T1000 (cell line): ENCODE measurements around the gene NF2.

Experiments used
- DNase-seq: peaks from one replicate; lab custom pipeline; 2025; ENCODE audit warnings: mixed read lengths; lab: John Stamatoyannopoulos, UW

NF2 gene

DNA sequence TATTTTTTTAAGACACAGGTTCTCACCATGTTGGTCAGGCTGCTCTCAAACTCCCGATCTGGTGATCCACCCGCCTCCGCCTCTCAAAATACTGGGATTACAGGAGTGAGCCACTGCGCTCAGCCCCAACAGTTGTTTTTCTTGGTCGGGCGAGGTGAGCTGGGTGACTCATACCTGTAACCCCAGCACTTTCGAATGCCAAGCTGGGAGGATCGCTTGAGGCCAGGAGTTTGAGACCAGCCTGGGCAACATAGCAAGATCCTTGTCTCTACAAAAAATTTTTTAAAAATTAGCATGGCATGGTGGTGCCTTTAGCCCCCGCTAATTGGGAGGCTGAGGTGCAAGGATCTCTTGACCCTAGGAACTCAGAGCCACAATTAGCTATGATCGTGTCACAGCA, 7.0 kb upstream of the NF2 start:
- peak; percentile 41 for DNase-seq

DNA sequence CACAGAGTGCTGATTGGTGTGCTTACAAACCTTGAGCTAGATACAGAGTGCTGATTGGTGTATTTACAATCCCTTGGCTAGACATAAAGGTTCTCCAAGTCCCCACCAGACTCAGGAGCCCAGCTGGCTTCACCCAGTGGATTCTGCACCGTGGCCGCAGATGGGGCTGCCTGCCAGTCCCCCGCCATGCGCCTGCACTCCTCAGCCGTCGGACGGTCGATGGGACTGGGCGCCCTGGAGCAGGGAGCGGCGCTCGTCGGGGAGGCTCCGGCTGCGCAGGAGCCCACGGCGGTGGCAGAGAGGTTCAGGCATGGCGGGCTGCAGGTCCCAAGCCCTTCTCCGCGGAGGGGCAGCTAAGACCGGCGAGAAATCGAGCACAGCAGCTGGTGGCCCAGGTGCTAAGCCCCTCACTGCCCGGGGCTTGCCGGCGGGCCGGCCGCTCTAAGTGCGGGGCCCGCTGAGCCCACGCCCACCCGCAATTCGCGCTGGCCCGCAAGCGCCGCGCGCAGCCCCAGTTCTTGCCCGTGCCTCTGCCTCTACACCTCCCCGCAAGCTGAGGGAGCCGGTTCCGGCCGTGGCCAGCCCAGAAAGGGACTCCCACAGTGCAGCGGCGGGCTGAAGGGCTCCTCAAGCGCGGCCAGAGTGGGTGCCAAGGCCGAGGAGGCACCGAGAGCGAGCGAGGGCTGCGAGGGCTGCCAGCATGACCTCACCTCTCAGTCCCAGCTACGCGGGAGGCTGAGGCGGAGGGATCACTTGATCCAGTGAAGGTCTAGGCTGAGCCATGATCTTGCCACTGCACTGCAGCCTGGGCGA, 5.4 kb upstream of the NF2 start:
- DNase-seq: peak; percentile 64

DNA sequence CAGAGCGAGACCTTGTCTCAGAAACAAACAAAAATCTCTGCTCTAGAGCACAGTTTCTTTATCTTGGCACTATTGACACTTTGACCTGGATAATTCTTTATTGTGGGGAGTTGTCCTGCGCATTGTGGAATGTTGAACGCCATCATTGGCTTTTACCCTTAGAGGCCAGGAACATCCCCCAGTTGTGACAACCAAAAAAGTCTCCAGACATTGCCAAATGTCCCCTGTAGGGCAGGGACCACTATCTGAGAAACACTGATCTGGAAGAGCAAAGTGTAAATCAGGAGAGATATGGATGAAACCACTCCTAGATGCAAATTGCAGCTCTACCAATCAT, 4.8 kb upstream of the NF2 start:
- DNase-seq: no peak

DNA sequence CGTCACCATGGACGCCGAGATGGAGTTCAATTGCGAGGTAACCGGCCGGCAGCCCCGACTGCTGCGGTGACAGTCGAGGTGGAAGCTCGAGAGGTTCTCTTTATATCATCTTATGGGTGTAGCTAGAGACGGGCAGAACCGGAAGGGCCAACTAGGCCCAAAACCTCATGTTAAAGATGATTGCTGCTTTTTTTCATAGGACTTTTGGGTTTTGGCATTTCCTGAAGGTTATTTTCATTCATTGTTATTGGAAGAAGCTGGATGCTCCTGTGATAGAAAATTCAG, 585 bp downstream of the NF2 start:
- no peak for DNase-seq

DNA sequence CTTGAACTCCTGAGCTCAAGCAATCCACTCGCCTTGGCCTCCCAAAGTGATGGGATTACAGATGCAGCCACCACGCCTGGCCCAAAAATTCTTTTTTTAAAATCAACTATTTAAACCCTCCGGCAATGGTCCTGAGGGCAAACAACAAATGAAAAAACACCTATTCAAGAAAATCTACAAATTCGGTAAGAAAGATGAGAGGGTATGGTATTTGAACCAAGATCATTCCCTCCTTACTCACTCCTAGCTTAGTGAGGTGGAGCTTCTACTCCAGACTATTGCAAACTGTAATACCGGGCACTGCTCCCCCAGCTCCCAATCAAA, 2.1 kb downstream of the NF2 start:
- no peak for DNase-seq

DNA sequence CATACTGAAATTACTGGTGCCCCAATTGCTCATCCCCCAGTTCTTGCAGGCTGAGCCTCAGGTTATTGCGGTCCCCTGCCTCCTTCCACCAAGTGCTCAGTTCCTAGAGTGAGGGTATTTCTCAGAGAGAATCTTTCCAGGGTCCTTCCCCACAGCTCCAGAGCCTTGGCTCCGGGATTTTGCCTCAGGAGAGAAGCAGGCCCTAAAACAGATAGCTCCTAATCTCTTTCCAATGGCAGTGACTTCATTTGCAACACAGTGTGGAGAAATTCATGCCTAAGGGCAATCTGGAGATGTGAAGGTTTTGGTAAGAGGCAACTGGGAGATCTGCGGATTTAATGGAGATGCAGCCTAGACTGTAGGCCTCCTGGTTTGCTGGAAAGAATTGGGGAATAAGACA, 2.9 kb downstream of the NF2 start:
- DNase-seq: no peak

DNA sequence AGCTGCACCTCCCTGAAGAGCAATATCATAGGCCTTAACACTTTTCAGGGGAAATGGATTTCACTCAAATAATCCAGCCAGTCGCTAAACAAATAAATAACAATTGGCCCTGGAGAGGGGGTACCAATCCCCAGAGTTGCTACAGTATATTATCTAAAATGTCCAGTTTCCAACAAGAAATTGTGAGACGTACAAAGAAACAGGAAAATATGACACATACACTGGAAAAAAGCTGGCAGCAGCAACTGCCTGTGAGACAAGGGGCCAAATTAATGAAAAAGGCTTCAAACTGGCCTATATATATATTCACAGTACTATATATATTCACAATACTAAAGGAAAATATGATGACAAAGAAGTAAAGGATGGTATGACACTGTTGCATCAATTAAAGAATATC, 4.0 kb downstream of the NF2 start:
- DNase-seq: no peak

DNA sequence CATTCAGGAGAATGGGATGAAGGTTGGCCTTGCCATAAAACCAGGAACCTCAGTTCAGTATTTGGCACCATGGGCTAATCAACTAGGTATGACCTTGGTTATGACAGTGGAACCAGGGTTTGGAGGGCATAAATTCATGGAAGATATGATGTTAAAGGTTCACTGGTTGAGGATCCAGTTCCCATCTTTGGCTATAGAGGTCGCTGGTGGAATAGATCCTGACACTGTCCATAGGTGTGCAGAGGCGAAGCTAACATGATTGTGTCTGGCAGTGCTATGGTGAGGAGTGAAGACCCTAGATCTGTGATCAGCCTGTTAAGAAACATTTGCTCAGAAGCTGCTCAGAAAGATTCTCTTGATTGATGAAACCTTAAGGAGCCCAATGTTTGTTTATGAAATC, 5.7 kb downstream of the NF2 start:
- DNase-seq: no peak

DNA sequence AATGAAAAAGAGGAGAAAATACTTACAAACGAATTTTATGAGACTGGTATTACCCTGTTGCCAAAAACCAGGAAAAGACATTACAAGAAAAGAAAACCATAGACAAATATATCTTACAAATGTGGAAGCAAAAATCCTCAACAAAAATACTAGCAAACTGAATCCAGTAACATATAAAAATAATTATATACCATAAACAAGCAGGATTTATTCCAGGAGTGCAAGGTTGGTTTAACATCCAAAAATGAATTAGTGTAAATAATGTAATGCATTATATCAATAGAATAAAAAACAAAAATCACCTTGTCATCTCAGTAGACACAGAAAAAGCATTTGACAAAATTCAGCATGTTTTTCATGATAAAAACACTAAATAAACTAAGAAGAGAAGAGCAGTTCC, 7.3 kb downstream of the NF2 start:
- DNase-seq: no peak

DNA sequence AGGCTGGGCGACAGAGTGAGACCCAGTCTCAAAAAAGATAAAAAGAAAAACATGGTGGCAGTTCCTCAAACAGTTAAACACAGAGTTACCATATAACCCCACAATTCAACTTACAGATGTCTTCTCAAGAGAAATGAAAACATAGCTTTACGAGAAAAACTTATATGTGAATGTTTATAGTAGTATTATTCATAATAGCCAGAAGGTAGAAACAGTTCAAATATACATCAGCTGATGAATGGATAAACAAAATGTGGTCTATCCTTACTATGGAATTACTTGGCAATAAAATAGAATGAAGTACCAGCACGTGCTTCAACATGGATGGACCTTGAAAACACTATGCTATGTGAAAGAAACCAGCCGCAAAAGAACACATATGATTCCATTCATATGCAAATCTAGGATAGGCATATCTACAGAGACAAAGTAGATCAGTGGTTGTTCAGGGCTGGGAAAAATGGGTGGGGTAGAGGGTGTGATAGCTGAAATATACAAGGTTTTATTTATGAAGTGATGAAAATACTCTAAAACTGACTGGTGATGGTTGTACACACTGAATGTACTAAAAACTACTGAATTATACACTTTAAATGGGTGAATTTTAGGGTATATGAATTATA, 12.4 kb downstream of the NF2 start:
- no peak for DNase-seq

DNA sequence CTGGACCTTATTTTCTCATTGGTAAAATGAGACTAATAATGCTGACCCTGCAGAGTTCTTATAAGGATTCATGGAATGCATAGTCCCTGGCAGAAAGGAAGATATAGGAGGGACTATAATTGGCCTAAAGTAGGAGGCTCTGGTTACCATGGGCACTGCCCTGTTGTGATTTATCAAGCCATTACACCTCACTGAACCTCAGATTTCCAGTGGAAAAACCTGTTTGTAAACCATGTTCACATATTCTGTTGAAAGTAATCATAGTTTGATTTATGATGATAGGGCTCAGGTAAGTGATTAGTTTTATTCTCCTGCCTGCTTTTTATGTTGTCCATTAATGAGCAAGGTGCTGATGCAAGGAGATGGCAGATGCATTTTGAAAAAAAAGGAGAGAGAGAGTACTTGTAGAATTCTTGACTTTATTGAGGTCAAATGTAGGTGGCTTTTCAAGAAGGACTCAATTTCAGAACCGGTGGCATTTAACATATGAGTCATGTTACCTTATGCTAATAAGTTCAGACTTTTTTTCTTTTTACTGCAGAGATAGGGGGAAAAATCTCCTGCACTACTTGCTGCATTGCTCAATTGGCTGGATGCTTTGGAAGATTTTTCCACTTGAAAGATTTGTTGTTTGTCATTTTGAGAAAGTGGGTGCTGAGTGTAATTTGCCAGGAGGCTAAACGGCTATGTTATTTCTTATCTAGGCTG, 14.6 kb downstream of the NF2 start:
- no peak for DNase-seq

DNA sequence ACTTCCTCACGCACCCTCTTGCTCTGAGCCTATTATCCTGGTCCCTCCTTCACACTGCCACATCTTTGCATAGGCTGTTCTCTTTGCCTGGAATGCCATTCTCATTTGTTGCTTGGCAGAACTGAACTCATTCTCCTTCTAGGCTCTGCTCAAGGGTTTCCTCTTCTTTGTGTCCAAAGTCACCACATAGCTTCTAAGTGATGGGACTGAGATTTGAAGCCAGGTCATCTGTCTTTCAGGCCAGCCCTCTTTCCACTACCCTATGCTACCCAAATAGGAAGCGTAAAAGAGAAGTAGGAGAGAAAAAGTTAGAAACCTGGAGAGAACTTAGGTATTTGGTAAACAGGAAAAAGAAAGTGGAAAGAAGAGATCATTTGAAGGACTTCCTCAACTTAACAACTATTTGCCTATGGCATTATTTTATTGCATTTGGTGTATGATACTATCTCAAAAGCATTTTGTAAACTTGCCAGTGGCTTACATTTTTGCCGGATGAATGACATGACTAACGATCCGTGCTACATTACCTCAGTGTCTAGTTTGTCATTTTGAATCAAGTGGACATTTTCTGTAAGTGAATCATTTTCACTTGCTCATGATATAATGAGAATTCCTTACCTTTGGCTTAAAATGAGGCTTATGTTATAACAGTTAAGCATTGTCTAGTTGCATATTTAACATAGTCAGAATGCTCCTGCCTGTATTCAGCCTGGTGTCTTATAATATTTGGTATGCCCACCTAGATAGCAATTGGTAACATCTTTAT, 18.5 kb downstream of the NF2 start:
- peak; percentile 50 for DNase-seq

DNA sequence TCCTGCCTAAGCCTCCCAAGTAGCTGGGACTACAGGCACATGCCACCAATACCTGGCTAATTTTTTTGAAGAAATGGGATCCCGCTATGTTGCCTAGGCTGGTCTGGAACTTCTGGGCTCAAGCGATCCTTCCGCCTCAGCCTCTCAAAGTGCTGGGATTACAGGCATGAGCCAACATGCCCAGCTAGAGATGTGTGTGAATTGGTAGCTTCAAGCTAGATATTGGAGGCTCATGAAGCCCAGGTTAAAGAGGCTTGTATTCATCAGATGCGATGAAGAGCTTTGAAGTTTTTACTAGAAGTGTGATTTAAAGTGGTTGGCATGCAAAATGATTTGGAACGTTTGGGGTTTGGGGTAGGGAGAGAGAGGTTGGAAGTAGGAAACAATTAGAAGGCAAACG, 19.6 kb downstream of the NF2 start:
- no peak for DNase-seq

DNA sequence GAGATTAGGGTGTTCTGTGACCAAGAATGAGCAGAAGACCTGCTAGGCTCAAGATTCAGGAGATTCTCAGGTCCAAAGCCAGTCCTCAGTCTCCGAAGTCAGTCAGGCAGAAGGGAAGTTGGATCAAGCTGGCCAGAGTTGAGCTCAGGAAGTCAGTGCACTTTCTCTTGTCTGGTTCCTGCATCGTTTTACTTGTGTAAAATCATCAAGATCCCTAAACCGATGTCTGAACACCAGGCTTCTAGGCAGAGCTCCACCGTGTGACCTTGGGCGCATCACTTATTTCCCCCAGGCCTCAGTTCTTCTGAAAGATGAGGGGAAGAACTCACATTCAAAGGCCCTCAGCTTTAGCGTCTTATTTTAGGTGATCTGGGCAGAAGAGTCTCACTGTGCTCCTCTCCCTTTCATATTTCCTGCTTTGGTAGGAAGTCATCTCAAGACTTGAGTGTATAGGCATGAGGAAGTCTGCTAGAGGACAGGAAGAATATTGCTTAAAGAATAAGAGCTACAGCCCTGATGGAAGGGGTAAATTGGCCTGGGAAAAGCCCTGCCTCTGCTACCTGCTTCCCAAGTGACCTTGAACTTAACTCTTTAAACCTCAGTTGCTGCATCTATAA, 20.2 kb downstream of the NF2 start:
- no peak for DNase-seq

DNA sequence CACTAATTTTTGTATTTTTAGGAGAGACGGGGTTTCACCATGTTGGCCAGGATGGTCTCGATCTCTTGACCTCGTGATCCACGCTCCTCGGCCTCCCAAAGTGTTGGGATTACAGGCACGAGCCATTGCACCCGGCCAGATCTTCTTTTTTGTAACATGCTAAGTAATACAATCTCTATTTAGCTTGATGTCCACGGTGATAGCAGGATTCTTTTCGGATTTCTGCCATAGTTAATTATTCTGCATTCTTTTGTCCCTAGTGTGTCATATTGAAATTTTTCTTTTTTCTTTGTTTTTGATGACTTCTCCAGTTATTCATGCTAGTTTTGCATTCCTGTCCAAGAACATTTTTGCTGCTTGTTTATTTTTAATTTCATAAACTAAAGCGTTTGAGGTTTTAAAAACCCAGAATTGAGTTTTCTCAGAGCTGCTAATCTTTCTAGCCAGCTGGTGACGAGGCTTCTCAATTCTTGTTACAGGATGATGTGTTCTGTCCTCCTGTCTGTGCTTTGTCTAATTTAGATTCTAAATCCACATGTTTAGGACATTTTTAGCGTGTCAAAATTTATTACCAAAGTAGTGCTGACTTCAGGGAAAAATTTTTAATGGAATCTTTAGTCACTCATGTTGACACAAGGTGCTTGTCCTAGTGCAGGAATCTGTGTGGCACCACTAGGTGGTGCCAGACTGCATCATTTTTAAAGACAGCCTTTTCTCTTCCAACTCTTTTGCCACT, 21.8 kb downstream of the NF2 start:
- peak; percentile 33 for DNase-seq

DNA sequence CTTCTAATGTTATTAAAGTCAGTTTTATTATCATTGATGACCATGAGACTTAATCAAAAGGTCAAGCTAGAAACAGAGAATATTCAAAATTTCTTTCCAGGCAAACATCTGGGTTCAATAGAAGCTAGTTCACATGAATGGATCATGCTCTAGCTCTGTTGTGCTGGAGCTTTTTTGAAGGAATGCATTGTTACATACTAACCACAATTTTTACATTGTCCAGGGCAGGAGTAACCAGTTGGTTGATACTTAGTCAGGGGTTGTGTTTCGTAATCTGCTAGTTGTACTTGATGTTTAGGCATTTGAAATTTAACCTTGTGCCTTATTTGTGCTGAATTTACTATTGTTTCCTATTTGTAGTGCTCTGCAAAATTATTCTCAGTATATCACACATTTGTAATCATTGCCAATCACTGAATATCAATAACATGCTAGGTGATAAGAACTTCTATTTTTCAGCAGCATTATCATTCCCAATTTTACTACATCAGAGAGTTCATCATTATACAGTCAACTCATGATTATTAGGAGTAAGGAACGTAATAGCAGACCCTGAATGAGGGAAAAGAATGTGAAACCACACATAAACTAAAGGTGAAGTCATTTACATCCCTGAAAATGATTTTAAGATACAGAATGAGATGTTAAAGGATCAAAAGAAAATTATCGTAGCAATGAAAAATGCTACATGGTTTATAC, 23.2 kb downstream of the NF2 start:
- no peak for DNase-seq

DNA sequence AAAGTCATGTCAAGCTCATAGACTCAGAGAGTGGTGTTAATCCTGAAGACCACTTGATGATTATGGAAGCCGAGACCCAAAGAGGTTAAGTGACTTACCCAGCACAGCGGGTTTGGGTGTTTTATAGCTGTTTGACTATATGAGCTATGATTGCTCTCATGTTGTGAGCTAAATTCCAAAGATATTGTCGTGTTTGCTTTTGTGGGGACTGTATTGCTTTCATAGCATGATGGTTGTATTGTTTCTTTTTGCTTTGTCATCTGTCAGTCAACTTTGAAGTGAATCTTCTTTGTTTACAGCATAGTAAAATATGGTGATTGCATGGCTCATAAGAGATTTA, 23.7 kb downstream of the NF2 start:
- no peak for DNase-seq

DNA sequence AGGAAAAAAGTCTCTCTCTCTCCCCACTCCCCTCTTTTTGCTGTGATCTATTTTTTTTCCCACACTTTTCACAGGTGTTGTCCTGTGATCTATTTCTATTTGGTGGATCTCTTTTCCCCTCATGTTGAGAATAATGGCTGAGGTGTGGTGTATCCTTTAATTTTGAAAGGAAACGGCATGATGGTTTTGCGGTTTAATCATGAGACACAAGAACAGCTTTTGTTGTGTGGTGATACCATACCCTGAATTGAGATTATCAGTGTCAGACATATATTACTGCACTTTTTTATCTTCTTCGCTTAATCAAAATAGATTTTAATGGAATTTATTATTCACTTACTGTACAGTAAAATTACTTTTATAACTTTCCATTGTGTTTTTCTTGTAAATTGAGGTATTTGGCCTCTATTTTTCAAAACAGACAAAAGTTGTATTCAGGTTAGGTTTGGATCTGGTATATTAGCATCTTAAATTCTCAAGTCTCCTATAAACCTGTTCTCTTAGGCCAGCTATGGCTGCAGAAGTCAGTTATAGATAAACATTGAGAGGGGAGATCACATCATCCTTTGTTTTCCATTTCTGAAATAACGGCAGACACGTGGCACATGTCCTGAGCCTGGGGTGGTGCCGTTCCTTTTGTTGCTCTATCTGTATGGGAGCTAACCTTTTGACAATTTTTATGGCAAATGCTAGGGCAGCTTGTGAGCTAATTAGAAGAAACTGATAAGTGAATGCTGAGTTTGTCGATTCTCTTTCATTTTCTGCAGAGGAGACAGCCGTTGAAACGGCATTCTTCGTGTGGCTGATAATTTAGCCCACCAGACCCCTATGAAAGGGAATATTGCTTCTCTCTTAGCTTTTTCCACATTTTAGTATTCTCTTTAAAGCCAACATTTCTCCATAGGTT, 25.8 kb downstream of the NF2 start:
- no peak for DNase-seq

DNA sequence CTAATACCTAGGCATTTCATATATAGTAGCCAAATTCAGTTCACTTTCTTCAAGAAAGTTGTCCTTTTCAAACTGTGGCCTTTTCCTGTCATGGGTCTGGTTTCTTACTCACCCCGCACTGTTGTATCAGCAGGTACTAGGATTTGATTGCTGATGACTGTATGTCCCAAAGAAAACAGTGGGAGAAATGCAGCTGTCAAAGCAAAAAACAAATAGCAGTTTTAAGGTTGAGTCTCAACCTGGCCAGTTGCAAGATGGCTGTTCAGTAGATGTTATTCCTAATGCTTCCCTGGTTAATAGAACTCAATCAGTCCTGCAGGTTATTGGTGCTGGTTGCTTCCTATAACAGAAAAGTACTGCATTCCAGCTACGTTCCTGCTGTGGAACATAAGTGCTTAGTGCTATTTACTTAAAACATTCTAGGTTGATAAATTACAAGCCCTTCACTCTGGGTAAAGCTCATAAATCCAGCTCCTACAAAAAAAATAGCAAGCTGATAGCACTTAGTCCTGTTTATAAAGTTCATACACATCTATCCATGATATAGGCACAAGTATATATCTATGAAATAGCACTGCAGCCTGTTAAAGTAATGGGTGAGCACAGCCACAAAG, 26.6 kb downstream of the NF2 start:
- DNase-seq: no peak

DNA sequence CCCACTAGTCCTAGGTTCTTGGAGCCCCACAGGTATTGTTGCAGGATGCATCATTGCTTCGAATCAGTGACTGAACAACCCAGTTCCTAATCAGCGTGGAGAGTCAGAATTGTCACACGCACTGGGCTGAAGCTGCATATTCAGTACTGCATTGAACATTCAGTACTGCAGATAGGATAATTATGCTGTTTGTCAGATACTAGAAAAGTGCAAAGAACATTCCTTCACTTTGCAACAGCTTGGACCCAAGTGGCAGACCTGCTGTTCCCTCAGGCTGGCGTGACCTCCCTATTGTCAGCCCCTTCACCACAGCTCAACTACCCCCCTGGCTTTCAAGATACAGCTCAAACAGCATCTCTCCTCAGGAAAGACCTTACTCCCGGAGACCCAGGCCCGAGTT, 27.6 kb downstream of the NF2 start:
- no peak for DNase-seq
